Lung (tissue), 12 donors: Measurements from ENCODE around the gene SLCO3A1. TPM values are rescaled to one million over a fixed set of nuclear protein-coding genes. Genes with fewer than 3 reads are reported as not detected.

ENCODE experiments used
- ATAC-seq: fragments of 200-7000 bp; cut with Tn5 transposase; one replicate; pipeline ENCODE4 v1.9.1; 2020; ENCODE audit warnings: moderate number of reproducible peaks; ENCODE audit not compliant: insufficient read depth, low FRiP score
- DNase-seq, 3 donors: peaks; one replicate each; pipeline ENCODE4 v3.0.0-alpha.2; 2013 to 2017
- H3K27ac ChIP-seq, 2 donors: one replicate each; pipeline ENCODE4 v1.5.1; 2013; ENCODE audit warnings: mild to moderate bottlenecking in 2 of 2, moderate library complexity in 2 of 2, control low read depth in 1 of 2, inconsistent platforms in 1 of 2, low read depth in 1 of 2, low read length in 1 of 2
- H3K27me3 ChIP-seq, 3 donors: one replicate each; pipeline ENCODE4 v1.5.1; 2013; ENCODE audit warnings: low read length in 2 of 3; ENCODE audit not compliant: control insufficient read depth in 3 of 3, insufficient read depth in 3 of 3
- H3K36me3 ChIP-seq, 4 donors: one replicate each; pipeline ENCODE4 v1.5.1; 2013; ENCODE audit warnings: low read length in 4 of 4, mild to moderate bottlenecking in 1 of 4, moderate library complexity in 1 of 4; ENCODE audit not compliant: control insufficient read depth in 4 of 4, insufficient read depth in 4 of 4
- H3K4me1 ChIP-seq, 5 donors: one replicate each; pipeline ENCODE4 v1.5.1; 2013; ENCODE audit warnings: low read length in 5 of 5, mild to moderate bottlenecking in 2 of 5, moderate library complexity in 1 of 5; ENCODE audit not compliant: control insufficient read depth in 5 of 5, insufficient read depth in 5 of 5
- H3K4me3 ChIP-seq: one replicate; pipeline ENCODE4 v1.5.1; 2013; ENCODE audit warnings: mild to moderate bottlenecking, control low read depth, moderate library complexity
- H3K9ac ChIP-seq, 2 donors: one replicate each; pipeline ENCODE4 v1.5.1; 2013; ENCODE audit warnings: low read length in 2 of 2, control low read depth in 1 of 2; ENCODE audit not compliant: insufficient read depth in 1 of 2
- H3K9me3 ChIP-seq, 4 donors: one replicate each; pipeline ENCODE4 v1.5.1; 2013; ENCODE audit warnings: low read length in 3 of 4, mild to moderate bottlenecking in 1 of 4, moderate library complexity in 1 of 4; ENCODE audit not compliant: control insufficient read depth in 4 of 4, insufficient read depth in 3 of 4
- CTCF ChIP-seq: IDR thresholded peaks from 2 replicates; pipeline ENCODE4 v1.5.1; 2012; ENCODE audit warnings: mild to moderate bottlenecking; ENCODE audit errors: control extremely low read depth, extremely low read depth
- WGBS, 2 donors: extraction: QIAGEN DNeasy Blood & Tissue Kit; methylation state at CpG; one replicate each; pipeline ENCODE4 v1.1.7; 2013; 5-methylcytosine and 5-hydroxymethylcytosine counted together
- polyA plus RNA-seq, 2 donors: library from polyadenylated mRNA; stranded (reverse); fragments of 200-250 nt; gene quantifications; one replicate each; pipeline ENCODE4 v1.2.1, GENCODE V29; 2013
- total RNA-seq, 2 donors: library from RNA; depleted of rRNA in 1 of 2; stranded (reverse); fragments of >200 nt in 1 of 2; gene quantifications; one replicate each; pipeline ENCODE4 v1.2.1, GENCODE V29; 2014 to 2021
- donor health status: control.
- donor health status: control.
- donor health status: Bipolar disorder and iron deficiency.
- donor health status: healthy.
- donor health status: DM: yes; HTN: yes; CAD: no.

SLCO3A1 gene
- total and polyA plus RNA-seq, 4 donors, result 20.5 to 56.3 (median 33.5) TPM

- TF ChIP-seq CTCF, result no peak
- Histone ChIP-seq H3K27me3 (peaks cover 0 to 5% (median 0%) of the 10 kb centered on the region in 3 donors), H3K4me3 (no peak overlapping the region), H3K27ac (peak overlapping the region in 1 of 2 donors; percentile 69), H3K9me3 (no peaks in the 10 kb centered on the region), H3K36me3 (peaks cover 0 to 1% (median 0%) of the 10 kb centered on the region in 4 donors), H3K4me1 (peaks cover 0 to 32% (median 13%) of the 10 kb centered on the region in 5 donors), H3K9ac (no peak overlapping the region)
- DNase-seq (no peak), ATAC-seq (no peak)
- 88 to 97% methylated on average over 8 of the region's 8 CpGs for WGBS, 2 donors
Measured at GRCh38 chr15:92051716-92052115, 198.2 kb downstream of the SLCO3A1 start.

GRCh38 chr15:92053753-92054316 is 200.3 kb downstream of the SLCO3A1 start:
- WGBS, 2 donors, result 81 to 83% methylated on average over 5 of the region's 5 CpGs
- H3K27ac ChIP-seq, result no peak overlapping the region
- H3K4me3 ChIP-seq, result no peak overlapping the region
- H3K36me3 ChIP-seq, result peaks cover 0 to 1% (median 0%) of the 10 kb centered on the region in 4 donors
- no peaks in the 10 kb centered on the region for H3K9me3 ChIP-seq
- TF ChIP-seq CTCF, result no peak
- H3K9ac ChIP-seq, result no peak overlapping the region
- ATAC-seq (no peak), DNase-seq (no peak)
- peaks cover 0 to 31% (median 13%) of the 10 kb centered on the region in 5 donors for H3K4me1 ChIP-seq
- peaks cover 0 to 5% (median 0%) of the 10 kb centered on the region in 3 donors for H3K27me3 ChIP-seq

- WGBS, 2 donors, result 63 to 67% methylated on average over 4 of the region's 4 CpGs
- Histone ChIP-seq H3K9ac (no peak overlapping the region), H3K9me3 (no peaks in the 10 kb centered on the region), H3K4me3 (no peak overlapping the region), H3K27ac (no peak overlapping the region), H3K4me1 (peaks cover 0 to 15% (median 0%) of the 10 kb centered on the region in 5 donors), H3K36me3 (no peaks in the 10 kb centered on the region), H3K27me3 (peaks cover 0 to 3% (median 0%) of the 10 kb centered on the region in 3 donors)
- no peak for TF ChIP-seq CTCF
- ATAC-seq, result no peak
- DNase-seq, result no peak
Measured at GRCh38 chr15:92056875-92057274, 203.4 kb downstream of the SLCO3A1 start.
